ENCODE results near the gene DOHH.
"Not testable (repeated sequence)": the region's sequence is repeated elsewhere in the genome, so short reads cannot be mapped to it uniquely, and the experiment has no call there.

The DOHH gene

DNA sequence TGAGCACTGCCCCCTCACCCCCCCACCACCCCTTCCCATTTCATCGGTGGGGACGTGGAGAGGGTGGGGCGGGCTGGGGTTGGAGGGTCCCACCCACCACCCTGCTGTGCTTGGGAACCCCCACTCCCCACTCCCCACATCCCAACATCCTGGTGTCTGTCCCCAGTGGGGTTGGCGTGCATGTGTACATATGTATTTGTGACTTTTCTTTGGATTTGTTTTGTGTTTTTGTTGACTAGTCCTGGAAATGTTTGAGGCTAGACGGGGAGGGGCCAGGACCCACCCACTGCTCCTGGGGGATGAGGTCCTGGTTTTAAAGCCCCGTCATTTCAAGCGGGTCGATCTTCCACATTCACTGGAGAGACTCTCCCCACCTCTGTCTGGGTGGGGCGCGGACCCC, 35.5 kb upstream of the DOHH start:
- DNase-seq (ENCODE audit: low read depth, low spot score): no peak
- H3K4me3 ChIP-seq (ENCODE audit: low read length): no peak overlapping the region

DNA sequence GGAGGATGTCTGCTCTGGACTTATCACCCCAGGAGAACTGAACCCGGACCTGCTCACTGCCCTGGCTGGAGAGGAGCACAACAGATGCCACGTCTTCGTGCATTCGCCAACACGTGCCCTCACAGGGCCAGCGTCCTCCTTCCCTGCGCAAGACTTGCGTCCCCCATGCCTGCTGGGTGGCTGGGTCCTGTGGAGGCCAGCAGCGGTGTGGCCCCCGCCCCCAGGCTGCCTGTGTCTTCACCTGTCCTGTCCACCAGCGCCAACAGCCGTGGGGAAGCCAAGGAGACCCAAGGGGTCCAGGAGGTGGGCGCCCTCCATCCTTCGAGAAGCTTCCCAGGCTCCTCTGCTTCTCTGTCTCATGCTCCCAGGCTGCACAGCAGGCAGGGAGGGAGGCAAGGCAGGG, 35.1 kb upstream of the DOHH start:
- no peak for DNase-seq (ENCODE audit: low read depth, low spot score)
- no peak overlapping the region for H3K4me3 ChIP-seq (ENCODE audit: low read length)

DNA sequence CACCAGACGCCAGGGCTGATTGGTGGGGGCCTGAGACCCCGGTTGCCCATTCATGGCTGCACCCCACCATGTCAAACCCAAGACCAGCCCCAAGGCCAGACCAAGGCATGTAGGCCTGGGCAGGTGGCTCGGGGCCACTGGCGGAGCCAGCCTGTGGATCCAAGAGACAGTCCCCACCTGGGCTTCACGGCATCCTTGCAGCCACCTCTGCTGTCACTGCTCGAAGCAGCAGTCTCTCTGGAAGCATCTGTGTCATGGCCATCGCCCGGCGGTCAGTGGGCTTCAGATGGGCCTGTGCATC, 34.7 kb upstream of the DOHH start:
- no peak overlapping the region for H3K4me3 ChIP-seq (ENCODE audit: low read length)
- DNase-seq (ENCODE audit: low read depth, low spot score): no peak

DNA sequence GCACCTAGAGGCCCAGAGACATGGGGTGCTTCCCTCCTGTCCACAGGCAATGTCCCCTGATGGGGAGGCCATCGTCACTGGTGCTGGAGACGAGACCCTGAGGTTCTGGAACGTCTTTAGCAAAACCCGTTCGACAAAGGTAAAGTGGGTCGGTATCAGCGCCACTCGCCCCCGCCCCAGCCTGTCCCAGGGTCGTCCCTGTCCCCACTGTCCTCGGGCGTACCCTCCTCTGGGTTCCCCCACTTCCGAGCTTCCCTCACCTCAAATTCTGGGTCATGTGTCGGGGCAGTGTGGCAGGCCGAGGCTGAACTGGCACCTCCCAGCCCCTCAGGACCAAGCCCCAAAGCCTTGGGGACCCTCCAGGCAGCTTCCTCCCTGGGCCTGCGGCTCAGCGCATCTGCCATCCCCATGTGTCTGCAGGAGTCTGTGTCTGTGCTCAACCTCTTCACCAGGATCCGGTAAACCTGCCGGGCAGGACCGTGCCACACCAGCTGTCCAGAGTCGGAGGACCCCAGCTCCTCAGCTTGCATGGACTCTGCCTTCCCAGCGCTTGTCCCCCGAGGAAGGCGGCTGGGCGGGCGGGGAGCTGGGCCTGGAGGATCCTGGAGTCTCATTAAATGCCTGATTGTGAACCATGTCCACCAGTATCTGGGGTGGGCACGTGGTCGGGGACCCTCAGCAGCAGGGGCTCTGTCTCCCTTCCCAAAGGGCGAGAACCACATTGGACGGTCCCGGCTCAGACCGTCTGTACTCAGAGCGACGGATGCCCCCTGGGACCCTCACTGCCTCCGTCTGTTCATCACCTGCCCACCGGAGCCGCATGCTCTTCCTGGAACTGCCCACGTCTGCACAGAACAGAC, 34.1 kb upstream of the DOHH start:
- H3K4me3 ChIP-seq (ENCODE audit: low read length): no peak overlapping the region

DNA sequence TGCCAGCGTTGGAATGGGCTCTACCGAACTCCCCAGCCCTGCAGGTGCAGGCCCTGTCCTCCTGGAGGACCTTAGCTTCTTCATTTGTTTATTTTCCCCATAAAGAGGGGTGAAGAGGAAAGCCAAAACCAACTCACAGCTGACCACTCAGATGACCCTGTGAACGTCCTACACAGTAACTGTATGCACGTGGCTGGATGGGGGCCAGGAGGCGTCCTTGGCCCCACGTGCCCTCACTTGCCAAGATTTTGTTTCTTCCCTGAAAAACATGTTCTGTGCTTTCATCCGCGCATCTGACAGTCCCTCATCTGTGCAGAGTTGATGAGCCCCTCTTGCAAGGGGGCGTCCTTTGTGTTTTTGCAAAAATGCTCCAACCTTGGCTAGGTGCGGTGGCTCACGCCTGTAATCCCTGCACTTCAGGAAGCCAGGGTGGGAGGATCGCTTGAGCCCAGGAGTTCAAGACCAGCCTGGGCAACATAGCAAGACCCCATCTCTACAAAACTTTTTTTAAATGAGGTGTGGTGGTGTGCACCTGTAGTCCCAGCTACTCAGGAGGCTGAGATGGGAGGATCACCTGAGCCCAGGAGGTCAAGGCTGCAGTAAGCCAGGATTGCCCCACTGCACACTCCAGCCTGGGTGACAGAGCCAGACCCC, 33.2 kb upstream of the DOHH start:
- H3K4me3 ChIP-seq (ENCODE audit: low read length): no peak overlapping the region
- no peak for DNase-seq (ENCODE audit: low read depth, low spot score)

More for the DNA sequence above, 34.1 kb upstream of the DOHH start:
- no peak for DNase-seq (ENCODE audit: low read depth, low spot score)

DNA sequence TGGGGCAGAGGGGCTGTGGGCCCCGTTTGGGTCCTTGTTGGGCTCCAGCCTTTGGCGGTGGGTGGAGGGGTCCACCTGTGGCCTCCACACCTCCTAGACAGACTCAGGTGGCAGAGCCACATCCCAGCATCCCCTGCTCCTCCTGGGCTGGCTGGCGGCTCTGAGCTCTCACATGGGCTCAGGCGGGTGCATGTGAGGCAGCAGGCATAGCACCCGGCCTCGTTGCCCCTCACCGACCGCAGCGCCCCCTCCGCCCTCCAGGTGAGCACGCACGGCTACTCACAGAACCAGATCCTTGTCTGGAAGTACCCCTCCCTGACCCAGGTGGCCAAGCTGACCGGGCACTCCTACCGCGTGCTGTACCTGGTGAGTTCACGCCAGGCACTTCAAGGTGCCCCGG, 32.6 kb upstream of the DOHH start:
- no peak for DNase-seq (ENCODE audit: low read depth, low spot score)
- no peak overlapping the region for H3K4me3 ChIP-seq (ENCODE audit: low read length)

DNA sequence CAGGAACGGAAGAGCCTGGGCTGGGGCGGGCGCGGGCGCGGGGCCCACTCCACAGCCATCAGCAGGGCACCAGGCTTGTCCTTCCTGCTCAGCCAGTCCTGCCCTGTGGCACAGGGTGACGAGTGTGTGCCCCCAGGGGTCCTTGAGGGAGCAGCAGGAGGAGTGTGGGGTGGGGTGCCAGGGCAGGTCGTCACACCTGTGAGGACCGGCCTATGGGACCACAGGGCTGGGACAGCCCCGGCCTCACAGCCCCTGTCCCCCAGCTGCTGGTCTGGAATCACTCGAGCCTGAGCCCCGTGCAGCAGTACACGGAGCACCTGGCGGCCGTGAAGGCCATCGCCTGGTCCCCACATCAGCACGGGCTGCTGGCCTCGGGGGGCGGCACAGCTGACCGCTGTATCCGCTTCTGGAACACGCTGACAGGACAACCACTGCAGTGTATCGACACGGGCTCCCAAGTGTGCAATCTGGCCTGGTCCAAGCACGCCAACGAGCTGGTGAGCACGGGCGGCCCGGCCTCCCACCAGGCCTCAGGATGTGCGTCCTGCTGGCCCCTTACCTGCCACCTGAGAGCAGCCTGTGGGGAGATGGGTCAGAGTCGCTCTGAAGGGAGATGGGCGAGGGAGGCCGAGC, 31.8 kb upstream of the DOHH start:
- DNase-seq (ENCODE audit: low read depth, low spot score): no peak
- no peak overlapping the region for H3K4me3 ChIP-seq (ENCODE audit: low read length)

DNA sequence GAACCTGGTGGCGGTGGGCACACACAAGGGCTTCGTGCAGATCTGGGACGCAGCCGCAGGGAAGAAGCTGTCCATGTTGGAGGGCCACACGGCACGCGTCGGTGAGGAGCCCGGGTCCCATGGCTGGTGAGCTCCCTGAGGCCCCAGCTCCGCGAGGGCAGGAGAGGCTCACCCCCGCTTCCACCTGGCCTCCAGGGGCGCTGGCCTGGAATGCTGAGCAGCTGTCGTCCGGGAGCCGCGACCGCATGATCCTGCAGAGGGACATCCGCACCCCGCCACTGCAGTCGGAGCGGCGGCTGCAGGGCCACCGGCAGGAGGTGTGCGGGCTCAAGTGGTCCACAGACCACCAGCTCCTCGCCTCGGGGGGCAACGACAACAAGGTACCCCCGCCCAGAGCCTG, 31.2 kb upstream of the DOHH start:
- H3K4me3 ChIP-seq (ENCODE audit: low read length): no peak overlapping the region
- no peak for DNase-seq (ENCODE audit: low read depth, low spot score)

DNA sequence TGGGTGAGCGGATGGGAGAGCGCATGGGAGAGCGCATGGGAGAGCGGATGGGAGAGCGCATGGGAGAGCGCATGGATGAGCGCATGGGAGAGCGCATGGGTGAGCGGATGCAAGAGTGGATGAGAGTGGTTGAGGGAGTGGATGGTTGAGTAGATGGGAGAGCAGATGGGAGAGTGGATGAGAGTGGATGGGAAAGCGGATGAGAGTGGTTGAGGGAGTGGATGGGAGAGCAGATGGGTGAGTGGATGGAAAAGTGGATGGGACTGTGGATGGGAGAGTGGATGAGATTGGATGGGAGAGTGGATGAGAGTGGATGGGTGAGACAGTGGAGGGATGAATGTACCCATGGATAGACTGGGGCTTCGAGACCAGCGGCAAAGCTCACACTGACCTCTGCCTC, 29.9 kb upstream of the DOHH start:
- no peak overlapping the region for H3K4me3 ChIP-seq (ENCODE audit: low read length)
- no peak for DNase-seq (ENCODE audit: low read depth, low spot score)

DNA sequence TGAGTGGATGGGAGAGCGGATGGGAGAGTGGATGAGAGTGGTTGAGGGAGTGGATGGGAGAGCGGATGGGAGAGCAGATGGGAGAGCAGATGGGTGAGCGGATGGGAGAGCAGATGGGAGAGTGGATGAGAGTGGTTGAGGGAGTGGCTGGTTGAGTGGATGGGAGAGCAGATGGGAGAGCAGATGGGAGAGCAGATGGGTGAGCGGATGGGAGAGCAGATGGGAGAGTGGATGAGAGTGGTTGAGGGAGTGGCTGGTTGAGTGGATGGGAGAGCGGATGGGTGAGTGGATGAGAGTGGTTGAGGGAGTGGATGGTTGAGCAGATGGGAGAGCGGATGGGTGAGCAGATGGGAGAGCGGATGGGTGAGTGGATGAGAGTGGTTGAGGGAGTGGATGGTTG, 28.8 kb upstream of the DOHH start:
- not testable (repeated sequence) for DNase-seq (ENCODE audit: low read depth, low spot score); H3K4me3 ChIP-seq (ENCODE audit: low read length)

DNA sequence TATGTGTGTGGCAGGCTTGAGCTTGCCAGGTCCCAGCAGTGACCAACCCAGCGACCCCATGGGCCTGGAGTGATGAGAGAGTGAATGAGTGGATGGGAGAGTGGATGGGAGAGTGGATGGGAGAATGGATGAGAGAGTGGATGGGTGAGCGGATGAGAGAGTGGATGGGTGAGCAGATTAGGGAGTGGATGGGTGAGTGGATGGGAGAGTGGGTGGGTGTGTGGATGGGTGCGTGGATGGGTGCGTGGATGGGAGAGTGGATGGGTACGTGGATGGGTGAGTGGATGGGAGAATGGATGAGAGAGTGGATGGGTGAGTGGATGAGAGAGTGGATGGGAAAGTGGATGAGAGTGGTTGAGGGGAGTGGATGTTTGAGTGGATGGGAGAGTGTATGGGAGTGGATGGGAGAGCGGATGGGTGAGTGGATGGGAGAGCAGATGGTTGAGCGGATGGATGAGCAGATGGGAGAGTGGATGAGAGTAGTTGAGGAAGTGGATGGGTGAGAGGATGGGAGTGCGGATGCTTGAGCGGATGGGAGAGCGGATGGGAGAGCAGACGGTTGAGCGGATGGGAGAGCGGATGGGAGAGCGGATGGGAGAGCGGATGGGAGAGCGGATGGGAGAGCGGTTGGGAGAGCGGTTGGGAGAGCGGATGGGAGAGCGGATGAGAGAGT, 28.2 kb upstream of the DOHH start:
- no peak overlapping the region for H3K4me3 ChIP-seq (ENCODE audit: low read length)
- no peak for DNase-seq (ENCODE audit: low read depth, low spot score)

DNA sequence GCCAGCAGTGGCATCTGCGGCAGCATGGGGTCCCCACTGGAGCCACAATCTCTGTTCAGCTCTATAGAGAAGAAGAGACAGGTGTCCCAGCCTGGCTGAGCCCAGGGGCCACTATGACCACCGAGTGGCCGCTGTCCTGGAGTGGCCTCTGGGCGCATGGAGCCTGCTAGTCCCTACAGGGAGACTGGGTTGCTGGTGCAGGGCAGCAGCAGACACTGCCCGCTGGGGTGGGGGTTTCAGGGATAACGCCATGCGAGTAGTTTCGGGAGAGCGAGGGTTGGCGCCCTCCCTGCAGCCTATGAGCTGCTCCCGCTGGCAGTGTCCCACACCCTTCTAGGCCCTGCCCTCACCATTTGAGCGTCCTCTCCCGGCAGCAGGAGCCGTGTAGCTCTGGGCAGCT, 27.6 kb upstream of the DOHH start:
- DNase-seq (ENCODE audit: low read depth, low spot score): no peak
- H3K4me3 ChIP-seq (ENCODE audit: low read length): no peak overlapping the region

DNA sequence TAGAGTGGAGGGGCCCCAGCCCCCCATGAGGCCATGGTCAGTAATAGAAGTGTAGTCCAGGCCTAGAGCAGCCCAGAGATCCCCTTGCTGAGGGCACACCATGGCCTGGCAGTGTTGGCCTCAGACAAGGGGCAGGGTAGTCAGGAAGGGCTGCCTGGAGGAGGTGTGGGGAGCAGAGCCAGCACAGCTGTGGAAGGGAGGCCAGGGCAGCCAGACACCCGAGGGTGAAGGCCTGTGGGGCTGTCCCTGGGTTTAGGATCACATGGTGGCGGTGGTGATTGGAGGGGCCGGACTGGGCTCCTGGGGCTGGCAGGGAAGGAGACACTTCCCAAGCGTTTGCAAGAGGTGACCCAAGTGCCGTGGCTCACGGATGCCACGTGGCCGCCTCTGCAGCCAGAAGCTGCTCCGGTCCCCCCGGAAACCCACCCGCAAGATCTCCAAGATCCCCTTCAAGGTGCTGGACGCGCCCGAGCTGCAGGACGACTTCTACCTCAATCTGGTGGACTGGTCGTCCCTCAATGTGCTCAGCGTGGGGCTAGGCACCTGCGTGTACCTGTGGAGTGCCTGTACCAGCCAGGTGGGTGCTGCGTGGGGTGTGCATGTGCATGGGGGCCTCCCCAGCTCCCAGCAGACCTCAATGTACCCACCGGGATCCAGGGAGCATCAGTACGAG, 26.9 kb upstream of the DOHH start:
- H3K4me3 ChIP-seq (ENCODE audit: low read length): no peak overlapping the region
- DNase-seq (ENCODE audit: low read depth, low spot score): no peak

DNA sequence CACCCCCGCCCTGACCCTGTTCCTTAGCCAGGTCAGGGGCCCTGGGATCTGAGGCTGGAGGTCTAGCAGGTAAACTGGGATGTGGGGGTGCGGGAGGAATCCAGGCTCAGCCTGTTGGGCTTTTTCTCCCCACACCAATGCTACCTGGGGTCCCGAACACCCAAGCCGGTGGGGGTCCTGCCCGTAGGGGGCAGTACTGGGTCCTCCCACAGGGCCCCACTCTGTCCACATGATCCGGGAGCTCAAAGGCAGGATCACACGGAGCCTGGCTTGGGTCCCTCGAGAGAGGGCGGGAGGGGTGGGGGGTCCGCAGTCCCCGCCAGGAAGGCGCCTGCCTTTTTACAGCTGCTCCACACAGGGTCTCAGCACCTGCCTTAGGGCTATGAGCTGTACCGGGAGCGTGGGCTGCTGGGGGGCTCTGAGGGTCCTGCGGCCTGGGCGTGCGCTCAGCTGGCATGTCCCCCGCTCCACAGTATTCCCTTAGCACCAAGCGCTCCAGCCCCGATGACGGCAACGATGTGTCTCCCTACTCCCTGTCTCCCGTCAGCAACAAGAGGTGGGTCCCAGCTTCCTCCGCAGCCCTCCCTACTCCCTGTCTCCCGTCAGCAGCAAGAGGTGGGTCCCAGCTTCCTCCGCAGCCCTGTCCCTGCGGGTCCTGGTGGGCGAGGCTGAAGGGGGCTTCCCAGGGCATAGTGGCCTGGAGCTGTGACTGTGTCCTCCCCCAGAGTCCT, 26.2 kb upstream of the DOHH start:
- no peak overlapping the region for H3K4me3 ChIP-seq (ENCODE audit: low read length)
- DNase-seq (ENCODE audit: low read depth, low spot score): no peak

DNA sequence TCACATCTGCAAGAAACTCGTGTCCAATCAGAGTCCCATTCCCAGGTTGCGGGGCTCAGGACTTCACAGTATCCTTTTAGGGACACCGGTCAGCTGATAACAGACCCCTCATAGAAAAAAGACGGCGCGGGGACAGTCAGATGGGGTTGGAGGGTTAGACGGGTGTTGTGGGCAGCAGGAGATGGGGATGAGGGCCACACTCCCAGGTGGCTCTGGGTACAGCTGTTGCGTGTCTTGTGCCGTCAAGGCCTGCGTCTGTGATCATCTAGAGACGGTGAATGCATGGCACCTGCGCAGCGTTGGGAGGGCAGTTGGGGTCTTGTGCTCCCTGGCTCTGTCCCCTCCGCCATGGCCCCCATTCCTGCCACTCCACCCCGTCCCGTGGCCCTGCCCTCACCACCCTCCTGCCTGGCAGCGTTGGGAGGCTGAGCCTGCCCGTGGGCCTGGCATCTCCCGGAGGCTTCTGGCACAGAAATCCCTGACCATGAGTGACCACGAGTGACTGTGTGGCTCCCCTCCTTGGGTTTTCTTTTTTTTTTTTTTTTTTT, 24.5 kb upstream of the DOHH start:
- DNase-seq (ENCODE audit: low read depth, low spot score): no peak
- no peak overlapping the region for H3K4me3 ChIP-seq (ENCODE audit: low read length)

DNA sequence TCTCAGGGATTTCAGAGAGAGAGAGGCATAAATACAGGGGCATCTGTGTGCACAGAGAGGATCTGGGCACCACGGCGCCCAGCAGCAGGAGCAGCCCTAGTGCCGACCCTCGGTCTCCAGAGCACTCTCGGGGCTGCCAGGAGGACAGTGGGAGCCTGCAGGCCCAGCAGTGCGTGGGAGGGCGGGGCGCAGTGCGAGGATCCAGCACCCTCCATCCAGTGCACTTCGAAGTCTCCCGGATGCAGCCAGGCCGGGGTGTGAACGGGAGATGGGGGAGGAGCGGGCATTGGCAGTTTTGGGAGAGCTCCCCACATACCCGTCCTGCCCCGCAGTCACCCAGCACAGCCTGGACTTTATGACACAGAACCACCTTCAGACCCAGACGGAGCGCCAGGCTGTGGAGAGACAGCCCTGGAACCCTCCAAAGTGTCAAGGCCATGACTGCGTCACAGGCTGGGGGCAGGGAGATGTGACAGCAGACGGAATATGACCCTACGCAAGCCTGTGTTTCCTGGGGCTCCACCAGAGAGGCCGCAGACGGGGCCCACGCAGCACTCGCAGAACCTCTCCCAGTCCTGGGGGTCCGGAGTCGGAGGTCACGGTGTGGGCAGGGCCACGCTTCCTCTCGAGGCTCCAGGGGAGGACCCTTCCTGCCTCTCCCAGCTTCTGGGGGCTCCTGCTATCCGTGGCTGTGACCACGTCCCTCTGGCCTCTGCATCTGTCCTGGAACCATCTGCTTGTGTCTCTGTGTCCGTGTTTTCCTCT, 23.8 kb upstream of the DOHH start:
- no peak overlapping the region for H3K4me3 ChIP-seq (ENCODE audit: low read length)
- no peak for DNase-seq (ENCODE audit: low read depth, low spot score)

DNA sequence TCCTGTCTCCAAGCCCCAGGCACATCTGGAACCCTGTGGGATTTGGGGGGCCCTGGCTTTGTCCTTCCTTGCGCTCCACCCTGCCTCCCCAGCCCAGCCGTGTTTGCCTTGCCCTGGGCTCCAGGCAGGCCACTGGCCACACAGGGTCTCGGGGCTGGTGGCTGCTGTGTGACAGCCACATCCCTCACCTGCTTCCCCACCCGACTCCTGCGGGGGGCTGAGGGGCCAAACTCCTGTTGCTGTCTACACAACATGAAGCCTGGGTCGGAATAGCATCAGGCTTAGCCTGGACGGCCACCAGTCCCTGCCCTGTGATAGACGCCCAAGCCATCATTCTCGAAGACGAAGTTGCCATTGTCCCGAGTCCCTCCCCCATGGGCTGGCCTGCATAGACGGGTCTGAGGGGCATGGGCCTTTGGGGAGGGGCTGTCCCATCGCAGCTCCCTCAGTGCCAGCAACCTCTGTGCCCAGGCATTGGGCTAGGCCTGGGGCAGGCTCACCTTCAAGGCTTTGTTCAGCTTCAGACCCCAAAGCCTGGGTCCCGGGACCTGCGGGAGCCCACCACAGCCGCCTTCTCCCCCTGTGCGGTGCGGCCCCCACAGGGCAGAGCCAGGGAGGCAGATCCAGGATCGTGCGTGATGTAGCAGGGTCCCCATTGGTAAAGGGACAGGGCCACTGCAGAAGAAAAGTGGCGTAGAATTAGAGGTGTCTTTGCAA, 23.0 kb upstream of the DOHH start:
- no peak for DNase-seq (ENCODE audit: low read depth, low spot score)
- no peak overlapping the region for H3K4me3 ChIP-seq (ENCODE audit: low read length)
